GM18502 (cell line): ENCODE data around the gene MR1.

Experiments
- ATAC-seq: cut with Tn5 transposase; IDR thresholded peaks from one replicate; pipeline ENCODE4 v1.9.1; 2021; ENCODE audit warnings: mild to moderate bottlenecking; ENCODE audit not compliant: unreplicated experiment, poor library complexity

Gene MR1

DNA sequence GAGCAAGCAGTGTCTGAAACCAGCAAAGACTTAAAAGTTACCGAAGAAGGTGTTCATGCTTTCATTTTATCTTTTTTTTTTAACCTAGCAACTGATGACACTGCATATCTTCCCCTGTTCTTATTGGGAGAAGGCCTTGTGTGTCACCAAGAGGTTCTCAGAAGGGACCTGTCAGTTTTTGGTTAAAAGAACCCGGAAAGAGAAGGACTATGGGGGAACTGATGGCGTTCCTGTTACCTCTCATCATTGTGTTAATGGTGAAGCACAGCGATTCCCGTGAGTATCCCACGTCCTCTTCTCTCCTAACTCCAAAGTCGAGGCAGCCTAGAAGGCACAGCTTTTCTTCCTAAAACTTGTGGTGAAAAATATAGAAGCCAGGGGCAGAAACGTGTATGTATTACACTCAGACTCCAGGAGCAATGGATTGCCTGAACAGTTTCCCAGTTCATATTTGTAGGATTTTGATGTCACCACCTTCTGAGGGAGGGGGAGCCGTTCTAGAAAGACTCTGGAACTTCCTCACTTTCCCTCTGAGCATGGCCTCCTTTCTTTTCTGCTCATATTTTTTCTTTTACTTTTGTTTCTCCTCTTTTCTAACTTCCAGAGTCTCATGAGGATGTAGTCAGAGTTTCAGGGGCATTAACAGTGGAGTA is at the start of gene MR1:
TSS of gene MR1 (plus strand) at position 185 of the 653 bp plus-strand sequence. CDS start at position 210, 25 bp downstream.
- ATAC-seq: peak; percentile 96

DNA sequence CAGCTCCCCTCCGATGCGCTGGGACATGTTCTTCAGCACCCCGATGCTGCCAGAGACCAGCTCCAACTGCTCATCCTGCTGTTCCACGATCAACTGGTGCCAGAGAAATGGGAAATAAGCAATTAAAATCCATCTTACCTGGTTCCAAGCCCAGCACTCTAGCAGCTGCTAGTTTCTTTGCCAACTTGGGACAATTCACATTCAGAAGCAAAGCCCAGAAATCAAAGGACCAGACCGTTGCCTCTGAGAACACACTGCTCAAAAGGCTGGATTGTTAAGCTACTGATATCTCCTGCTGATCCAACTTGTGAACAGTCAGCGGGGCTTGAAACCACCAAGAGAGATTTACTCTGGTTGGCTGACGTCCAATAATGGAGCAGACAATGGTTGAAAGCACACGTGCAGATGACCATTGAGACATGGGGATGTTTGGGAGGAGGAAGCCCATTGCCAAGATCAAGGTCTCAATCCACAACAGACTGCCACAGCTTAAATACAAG is 45.5 kb upstream of the MR1 start:
- no peak for ATAC-seq

DNA sequence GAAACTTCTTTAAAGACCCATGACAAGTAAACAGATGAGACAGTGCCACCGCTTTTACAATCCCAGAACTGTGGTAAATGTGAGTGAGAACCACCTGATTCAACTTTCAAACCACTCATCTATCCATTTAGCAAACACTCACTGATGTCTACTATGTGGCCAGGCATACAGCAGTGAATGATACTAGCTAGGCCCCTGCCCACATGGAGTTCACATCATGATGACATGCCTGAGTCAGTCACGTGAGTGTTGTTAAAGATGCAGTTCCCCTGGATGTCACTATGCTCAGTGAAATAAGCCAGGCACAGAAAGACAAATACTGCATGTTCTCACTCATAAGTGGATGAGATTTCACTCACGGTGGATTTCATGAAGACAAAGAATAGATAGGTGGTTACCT is 39.5 kb upstream of the MR1 start:
- ATAC-seq: no peak

DNA sequence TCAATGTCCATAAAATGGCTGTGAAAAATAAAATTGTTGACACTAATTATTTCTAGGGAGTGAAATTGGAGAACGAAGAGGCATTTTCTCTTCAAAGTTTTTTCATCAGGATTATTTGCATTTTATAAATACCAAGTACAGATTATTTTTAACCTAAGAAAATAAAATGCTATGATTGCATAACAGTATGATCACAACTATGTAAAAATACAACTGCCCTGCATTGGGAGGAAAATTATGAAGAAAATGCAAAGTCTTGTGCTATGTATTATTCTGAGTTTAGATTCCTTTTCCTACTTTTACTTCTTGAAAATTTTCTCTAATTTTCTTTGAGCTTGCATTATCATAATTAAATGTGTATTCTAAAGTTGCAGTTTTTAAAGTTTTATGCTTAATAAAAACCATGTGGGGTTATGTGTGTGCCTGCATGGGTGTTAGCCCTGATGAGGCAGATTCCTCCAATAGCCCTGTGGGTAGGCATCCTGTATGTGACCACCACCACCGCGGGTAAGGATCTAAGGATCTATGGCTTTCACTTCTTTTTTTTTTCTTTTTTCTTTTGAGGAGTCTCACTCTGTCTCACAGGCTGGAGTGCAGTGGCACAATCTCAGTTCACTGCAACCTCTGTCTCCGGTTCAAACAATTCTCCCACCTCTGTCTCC is 35.8 kb upstream of the MR1 start:
- ATAC-seq: no peak

DNA sequence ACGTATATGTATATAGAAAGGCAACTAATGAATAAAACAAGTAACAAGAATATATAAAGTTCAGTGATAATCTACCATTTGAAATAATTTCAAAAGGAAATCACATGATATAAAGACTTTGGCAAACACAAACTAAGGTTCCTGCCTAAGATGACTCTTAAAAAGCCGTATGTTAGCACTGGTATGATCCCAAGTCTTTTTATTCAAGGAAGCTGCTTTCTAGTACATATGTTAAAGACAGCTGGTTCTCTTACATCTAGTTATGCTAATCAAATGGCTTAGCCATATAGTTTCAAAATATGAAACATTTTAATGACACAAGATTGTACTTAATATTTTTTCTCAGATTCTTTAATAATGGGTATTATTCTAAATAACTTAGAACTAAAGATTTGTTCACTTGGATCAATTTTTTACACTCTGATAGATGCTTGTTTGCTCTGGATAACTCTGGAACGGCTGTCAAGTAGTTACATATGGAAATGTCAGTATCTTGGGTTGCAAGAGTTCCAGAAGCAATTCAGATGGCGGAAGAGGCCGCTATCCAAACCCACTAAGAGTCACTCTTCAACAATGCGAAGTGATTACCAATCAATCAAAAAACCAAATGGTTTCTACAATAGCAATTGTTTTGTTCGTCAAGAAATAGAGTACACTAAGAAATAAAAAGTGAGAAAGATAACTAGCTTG is 32.5 kb upstream of the MR1 start:
- ATAC-seq: no peak

DNA sequence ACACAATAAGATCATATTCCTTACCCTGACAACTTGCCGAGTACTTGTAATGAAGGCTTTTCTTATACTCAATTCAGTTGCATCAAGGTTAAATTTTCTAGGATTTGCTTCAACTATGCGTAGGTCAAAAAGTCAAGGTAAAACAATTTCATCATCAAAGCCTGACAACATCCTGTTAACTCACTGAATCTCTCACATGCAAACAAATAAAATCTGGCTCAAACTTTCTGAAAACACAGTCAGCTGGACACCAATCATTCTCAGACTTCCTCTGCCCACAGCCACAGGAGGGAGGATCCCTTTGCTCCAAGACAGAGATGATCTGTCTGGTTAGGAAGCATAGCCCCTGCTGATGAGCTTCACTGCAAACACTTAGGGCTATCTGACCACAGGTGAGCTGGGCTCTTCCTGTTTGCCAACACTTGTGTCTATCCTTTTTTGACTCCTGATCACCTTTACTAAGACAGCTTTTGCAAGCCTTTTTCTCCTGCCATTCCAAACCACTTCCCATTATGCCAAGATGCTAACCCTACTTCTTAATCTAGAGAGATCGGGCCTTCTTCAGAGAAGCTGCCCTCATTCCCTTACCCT is 31.1 kb upstream of the MR1 start:
- ATAC-seq: no peak

DNA sequence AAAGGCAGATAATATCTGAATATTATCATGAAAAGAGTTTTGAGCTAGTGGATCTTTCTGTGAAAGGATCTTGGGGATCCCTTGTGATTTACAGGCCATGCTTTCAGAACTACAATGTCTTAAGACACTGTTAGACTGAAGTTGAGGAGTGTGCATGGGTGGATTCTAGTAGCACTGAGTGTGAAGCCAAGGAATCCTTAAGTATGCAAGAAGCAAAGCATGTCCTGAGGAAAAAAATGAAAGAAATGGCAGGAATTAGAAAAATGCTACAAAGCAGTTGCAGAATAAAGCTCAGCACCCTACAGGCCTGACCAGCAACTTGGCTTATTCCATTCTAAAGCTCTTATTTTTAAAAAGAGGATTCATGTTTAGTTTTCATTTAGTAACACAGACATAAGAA is 23.0 kb upstream of the MR1 start:
- ATAC-seq: no peak

DNA sequence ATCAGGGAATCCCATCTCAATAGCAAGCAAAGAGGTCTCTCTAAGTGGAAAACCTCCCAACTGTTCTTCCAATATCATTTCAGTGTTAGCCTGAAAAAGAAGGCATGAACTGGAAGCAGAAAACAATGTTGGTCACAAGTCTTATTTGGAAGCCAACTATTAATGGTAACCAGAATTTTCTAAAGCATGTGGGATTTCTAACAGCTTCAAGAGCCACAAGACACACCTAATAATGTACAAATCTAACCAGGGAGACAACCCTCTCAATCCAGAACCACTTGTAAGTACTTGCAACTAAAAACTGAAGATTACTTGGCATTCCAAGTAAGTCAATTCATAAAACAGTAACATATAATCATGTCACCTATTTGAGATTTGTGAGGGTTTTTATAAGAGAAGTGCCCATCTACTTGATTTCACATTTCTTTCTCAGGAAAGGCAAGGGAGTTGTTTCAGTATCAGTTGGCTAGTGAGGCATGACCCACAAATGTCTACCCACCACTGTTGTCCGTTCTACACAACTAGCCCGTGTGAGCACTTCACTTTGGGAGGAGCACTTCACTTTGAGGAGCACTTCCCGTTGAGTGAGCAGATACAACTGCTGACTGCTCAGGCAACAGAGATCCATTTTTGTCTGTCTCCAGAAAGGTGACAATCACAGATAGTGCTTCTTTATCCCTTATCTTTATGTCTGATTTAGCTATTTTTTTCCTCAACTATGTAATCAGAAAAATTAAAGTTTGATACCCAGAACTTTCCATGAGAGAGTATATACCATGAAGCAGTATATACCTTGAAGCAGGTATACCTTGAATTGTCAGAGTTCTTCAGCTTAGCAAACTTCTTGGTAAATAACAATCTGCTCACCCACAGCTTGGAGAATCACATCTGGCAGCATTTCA is 22.2 kb upstream of the MR1 start:
- ATAC-seq: no peak

DNA sequence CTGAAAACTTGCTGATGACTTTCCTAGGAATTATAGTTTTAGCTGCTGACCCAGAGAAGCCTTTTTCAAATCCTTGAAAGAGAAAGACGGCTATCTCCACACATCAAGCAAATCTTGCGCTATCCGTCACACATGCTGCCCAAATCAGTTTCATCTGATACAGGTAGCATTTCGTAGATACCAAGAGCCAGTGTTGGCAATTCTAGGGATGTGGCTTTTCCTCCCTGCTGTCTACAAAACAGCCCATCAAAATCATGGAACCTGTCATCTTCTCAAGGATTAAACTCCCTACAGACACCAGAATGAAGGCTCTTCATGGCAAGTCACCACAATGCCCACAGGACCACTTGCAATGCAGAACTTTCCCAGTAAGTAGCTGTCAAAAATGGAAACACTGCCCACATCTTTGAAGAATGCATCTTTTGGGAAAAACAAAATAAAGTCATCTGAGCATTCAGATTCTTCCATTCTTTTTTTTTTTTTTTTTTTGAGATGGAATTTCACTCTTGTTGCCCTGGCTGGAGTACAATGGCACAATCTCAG is 21.5 kb upstream of the MR1 start:
- no peak for ATAC-seq

DNA sequence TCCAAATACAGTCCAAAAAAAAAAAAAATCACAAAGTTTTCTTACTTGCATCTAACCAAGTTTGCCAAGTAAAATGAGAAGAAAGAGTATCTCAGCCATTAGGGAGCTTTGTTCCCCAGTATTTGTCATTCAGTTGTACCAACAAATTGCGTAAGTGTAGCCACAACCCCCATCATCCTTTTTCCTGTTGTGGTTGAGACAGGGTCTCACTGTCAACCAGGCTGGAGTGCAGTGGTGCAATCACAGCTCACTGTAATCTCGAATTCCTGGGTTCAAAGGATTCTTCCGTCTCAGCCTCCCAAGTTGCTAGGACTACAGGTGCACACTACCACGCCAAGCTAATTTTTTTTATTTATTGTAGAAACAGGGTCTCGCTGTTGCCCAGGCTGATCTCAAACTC is 20.6 kb upstream of the MR1 start:
- no peak for ATAC-seq

DNA sequence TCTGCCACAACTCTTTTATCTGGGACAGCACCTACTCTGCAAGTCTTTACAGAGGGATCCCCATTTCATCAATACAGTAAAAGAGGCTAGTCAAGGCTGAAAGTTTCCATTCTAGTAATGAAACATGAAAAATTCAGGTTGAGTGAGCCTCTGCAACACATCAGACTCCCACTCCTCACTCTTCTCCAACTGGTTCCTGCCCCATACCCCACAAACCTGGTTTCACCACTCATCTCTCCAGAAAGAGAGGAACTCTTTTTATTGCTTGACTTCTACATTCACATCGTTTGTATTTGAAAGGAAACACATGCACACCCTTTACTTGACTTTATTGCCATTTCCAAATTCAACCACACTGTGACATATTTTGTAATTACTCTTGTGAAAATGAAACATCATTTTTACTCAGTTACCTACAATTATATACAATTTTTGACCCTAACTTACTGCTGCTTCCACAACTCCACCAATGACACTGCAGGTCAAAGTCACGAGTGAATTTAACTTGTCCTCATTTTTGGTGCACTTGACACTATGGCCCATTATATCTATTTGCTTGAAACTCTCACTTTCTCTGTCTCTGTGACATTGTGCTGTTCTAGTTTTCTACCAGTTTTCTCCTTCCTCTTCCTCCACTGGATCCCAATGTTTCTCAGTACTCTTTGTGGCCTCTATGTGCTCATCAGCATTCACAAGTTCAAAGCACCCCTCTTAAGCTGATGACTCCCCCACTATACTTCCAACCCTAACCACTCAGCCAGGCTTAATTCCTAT is 19.1 kb upstream of the MR1 start:
- ATAC-seq: no peak

DNA sequence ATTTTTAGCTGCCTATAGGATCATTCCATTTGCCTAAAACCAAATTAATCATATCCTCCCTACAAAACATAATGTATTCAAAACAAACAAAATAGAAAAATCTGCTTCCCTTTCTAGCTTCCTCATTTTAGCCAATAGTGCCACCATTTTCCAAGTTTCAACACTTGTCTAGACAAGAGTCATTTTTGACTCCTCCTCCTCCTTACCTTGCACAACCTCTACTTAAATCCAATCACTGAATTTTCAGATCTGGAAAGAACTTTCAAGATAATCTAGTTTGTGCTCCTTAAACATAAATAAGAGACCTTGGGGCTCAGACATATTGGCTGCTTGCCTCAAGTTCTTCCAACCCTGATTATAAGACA is 18.6 kb upstream of the MR1 start:
- no peak for ATAC-seq

DNA sequence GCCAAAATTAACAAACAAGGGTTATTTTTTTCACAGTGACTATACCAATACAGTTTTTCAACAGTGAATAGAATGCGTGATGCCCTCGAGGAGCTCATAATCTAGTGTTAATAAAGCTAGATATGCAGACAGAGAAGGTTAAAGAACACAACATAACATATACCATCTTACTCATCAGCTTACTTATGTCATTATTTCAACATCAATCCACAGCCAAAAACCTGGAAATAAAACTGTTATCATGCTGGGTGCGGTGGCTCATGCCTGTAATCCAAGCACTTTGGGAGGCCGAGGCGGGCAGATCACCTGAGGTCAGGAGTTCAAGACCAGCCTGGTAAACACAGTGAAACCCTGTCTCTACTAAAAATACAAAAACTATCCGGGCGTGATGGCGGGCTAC is 17.2 kb upstream of the MR1 start:
- no peak for ATAC-seq

DNA sequence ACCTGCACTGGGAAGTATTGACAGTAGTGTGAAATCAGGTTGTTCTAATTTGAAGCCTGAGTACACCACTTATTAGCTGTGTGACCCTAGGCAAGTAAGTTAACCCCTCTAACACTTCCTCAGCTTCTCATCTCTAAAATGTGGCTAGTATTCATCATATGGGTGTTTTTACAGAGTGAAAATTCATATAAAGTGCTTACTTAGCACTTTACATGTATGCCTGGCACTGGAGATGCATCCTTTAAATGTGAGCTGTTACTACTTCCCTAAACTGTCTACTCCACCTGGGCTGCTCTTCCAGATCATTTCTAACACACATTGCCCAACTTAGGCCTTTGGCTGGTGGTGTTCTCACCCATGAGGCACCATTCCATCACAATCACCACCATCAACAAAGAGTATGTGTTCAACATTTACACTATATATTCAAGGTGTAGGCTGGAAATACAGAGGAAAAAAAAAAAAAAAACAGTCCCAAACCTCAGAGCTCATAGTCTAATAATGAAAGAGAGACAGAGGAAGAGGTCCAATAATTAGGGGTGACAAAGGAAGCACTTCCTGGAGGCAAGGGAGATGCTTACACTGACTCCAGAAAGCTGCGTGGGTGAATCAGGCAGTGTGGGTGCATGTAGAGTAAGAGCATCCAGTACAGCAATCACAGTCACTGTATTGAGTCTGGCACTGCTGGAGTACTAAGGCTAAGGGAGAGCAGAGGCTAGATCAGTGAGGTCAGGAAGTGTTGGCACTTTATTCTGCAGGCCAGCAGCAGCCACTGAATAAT is 14.7 kb upstream of the MR1 start:
- no peak for ATAC-seq

DNA sequence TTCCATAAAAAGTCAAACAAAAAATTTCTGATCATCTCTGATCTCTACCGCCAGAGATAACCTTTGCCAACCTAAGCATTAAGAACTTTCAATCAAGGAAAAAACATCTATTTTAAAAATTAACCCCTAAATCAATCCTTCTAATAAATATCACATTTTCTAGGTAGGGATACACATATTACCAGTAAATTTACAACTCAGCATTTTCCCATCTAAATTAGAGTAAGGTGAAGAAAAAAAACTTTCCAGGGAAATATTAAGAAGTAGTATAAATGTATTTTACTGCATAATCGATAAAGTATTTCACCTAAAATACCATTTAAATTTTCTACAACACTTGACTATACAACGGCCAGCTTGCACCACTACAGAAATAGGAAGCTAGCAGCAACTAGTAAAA is 12.6 kb upstream of the MR1 start:
- ATAC-seq: no peak

DNA sequence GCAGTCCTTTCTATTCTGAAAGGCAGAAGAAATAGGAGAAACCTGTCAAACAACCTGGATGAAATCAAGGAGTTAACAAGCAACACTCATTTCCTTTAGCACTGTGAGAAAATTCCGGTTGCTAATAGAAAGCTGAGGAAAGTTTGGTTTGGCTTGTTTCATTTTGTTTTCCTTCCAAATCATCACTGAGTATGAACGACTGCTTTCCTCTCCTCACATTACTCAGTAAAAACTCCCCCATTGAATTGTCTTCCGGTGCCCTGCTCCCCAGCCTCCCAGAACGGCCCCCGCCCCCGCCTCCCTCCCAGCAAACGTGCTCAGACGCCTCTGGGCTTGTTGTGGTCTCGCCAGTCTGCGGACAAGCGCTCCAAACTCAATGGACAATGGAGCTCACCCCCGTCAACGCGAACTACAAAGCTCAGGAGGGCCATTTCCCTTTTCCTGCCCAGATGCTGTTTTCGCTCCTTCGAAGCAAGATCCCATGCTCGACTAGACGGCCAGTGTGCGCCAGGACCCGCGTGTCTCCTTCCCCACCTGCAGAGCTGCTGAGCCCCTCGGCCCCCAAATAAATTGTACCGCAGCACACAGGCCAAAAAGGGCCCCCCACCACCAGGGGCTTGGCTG is 11.9 kb upstream of the MR1 start:
- ATAC-seq: peak; percentile 53

DNA sequence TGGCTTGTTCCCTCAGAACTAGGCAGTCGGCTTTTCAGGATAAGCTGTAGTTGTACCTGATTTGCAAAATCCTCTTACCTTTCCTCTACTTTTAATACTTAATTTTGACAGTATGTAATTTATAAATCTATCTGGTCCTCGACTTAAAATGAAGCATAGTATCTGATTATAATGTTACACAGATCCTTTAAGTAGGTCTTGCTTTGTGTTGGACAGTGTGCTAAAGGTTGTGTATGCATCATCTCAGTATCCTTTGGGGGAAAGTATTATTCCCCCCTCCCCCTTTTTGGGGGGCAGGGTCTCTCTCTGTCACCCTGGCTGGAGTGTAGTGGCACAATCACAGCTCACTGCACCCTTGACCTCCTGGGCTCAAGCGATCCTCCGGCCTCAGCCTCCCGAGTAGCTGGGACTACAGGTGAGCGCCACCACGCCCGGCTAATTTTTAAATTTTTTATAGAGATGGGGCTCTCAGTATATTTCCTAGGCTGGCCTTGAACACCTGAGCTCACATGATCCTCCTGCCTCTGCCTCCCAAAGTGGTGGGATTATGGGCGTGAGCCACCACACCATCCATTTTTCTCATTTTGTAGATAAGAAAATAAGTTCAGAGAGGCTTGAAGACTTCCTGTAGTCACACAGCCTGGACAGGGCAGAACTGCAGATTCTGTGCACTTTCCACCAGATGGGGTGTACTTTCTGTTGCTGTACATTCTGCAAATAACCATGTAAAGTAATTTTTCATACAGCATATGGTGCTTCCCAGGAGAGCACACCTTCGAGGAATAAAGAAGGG is 10.3 kb upstream of the MR1 start:
- ATAC-seq: peak; percentile 3
